Kidney capillary endothelial cell (primary cell): ENCODE data around the gene GPR89B.
"Not testable (repeated sequence)": the region's sequence is repeated elsewhere in the genome, so short reads cannot be mapped to it uniquely, and the experiment has no call there.

Source experiments
- DNase-seq: peaks from one replicate; pipeline ENCODE4 v3.0.0-alpha.2; 2018; ENCODE audit warnings: low spot score

The GPR89B gene

GRCh38 chr1:147928236-147929132 lies at the start of gene GPR89B:
TSS of gene GPR89B (plus strand) at chr1:147928420. CDS start at chr1:147928537, 117 bp downstream.
- peak; percentile 64 for DNase-seq

GRCh38 chr1:147879911-147880310 lies 48.3 kb upstream of the GPR89B start:
- no peak for DNase-seq

GRCh38 chr1:147882535-147882934 lies 45.7 kb upstream of the GPR89B start:
- no peak for DNase-seq

GRCh38 chr1:147890177-147890790 lies 37.9 kb upstream of the GPR89B start:
- peak; percentile 69 for DNase-seq

- DNase-seq: no peak
Observed at GRCh38 chr1:147891088-147891487, 37.1 kb upstream of the GPR89B start.

- DNase-seq: no peak
Observed at GRCh38 chr1:147892216-147892615, 36.0 kb upstream of the GPR89B start.

GRCh38 chr1:147892731-147893214 lies 35.4 kb upstream of the GPR89B start:
- peak; percentile 72 for DNase-seq

GRCh38 chr1:147895123-147895522 lies 33.1 kb upstream of the GPR89B start:
- no peak for DNase-seq

GRCh38 chr1:147897029-147897752 lies 31.0 kb upstream of the GPR89B start:
- DNase-seq: no peak

- DNase-seq: no peak
Observed at GRCh38 chr1:147897789-147898188, 30.4 kb upstream of the GPR89B start.

- DNase-seq: no peak
Observed at GRCh38 chr1:147902253-147902845, 25.9 kb upstream of the GPR89B start, which contains the start of gene GJA8. TSS of gene GJA8 (plus strand) at chr1:147902795. CDS start at chr1:147907956, 5,161 bp downstream.

- no peak for DNase-seq
Observed at GRCh38 chr1:147904726-147905125, 23.5 kb upstream of the GPR89B start.

GRCh38 chr1:147907786-147908509 lies 20.3 kb upstream of the GPR89B start:
- no peak for DNase-seq

GRCh38 chr1:147912553-147912952 lies 15.7 kb upstream of the GPR89B start:
- DNase-seq: no peak

- no peak for DNase-seq
Observed at GRCh38 chr1:147913362-147913942, 14.8 kb upstream of the GPR89B start.

GRCh38 chr1:147919896-147920295 lies 8.3 kb upstream of the GPR89B start:
- no peak for DNase-seq

GRCh38 chr1:147924813-147925212 lies 3.4 kb upstream of the GPR89B start:
- DNase-seq: no peak

- not testable (repeated sequence) for DNase-seq
Observed at GRCh38 chr1:147927215-147927614, 1.0 kb upstream of the GPR89B start.

- not testable (repeated sequence) for DNase-seq
Observed at GRCh38 chr1:147927689-147928088, 531 bp upstream of the GPR89B start.

GRCh38 chr1:147931137-147931536 lies 2.9 kb downstream of the GPR89B start:
- DNase-seq: not testable (repeated sequence)

GRCh38 chr1:147935296-147935695 lies 7.1 kb downstream of the GPR89B start:
- DNase-seq: not testable (repeated sequence)
